IPS DF 19.7 (cell line): ENCODE data around the gene HMGN4.
"Not testable (repeated sequence)": the region's sequence is repeated elsewhere in the genome, so short reads cannot be mapped to it uniquely, and the experiment has no call there.

ENCODE experiments used
- DNase-seq: peaks from one replicate; pipeline ENCODE4 v3.0.0-alpha.2; 2013; ENCODE audit warnings: low read depth, low spot score

The HMGN4 gene

DNA sequence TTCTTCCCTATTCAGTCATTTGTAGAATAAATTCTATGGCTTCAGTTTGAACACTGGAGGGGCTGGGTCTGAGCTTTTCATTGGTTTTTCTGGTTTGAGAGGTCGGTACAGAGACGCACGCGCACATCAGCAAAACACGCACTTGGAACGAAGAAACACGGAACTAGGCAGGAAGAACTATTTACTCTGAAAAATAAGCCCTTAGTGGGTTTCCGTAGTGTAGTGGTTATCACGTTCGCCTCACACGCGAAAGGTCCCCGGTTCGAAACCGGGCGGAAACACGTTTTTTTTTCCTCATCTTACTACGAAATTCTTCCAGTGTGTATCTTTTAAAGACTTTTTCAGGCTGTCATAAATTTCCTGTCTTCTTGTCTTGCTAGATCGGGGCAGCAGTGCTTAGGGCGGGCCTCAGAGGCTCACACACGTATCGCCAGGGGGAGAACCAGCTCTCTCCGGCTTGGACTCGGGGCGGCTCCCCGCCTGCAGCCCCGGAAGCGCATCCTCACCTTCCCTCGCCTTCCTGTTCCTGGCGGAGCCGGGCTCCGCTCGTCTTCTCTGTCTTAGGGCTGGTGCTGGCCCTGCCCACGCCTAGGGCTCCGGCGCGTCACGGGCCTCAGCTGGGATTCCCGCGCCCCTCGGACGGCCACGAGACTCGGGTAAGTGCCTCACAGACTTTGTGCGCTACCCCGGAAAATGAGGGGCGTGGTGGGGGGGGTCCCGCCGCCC, at the start of gene HMGN4:
TSS of gene HMGN4 (plus strand) at position 521 of the 726 bp plus-strand sequence. CDS start 6,841 bp downstream, outside the sequence.
- DNase-seq: no peak

DNA sequence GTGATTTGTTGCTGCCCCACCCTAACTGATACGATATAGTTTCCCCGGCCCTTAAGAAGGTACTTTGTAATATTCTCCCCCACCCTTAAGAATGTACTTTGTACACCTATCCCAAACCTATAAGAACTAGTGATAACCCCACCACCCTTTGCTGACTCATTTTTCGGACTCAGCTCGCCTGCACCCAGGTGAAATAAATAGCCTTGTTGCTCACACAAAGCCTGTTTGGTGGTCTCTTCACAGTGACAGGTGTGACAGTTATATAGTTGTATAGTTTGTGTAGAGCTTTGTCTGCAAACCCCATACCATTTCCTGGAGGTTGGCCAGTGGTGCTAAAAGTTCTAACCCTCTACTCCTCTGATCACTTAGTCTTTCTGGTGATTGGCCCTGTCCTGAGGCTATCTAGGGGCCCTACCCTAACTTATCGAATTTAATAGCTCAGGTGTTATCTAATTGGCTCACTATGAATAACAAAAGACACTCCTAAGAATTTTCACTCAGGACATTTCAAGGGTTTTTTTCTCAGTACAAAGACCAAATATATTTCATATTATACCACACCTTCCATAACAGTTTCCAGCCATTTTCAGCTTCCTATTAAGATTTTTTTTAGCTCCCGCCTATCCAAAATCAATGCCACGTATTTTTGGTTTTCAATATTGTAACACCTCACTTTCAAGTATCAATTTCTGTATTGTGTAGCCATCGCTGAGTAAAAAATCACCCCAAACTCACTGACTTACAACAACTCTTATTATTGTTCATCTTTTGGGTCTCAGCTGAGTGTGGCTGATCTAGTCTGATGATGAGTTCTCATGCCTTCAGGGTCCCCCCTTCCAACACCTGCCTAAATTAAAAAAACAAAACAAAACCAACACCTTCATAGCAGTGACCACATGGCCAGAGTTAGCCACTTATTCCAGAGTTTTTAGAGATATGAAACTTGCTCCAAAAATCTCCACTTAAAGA, 47.9 kb upstream of the HMGN4 start:
- DNase-seq: no peak

DNA sequence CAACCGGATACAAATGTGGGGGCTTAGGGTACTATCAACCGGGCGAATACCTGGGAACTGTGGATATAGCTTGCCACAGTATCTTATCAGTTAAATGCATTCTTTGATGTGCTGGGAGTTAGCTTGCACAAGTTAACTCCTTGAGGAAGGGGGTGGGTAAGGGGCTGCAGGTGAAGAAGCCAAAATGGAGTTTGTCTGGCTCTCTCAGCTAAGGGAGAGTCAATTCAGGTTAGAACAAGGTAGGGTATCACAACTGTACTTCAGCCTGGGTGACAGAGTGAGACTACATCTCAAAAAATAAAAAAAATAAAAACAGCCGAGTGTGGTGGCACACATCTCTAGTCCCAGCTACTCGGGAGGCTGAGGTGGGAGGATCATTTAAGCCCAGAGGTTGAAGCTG, 46.6 kb upstream of the HMGN4 start:
- DNase-seq: no peak

- no peak for DNase-seq
Observed at GRCh38 chr6:26493258-26493657, 44.9 kb upstream of the HMGN4 start.

DNA sequence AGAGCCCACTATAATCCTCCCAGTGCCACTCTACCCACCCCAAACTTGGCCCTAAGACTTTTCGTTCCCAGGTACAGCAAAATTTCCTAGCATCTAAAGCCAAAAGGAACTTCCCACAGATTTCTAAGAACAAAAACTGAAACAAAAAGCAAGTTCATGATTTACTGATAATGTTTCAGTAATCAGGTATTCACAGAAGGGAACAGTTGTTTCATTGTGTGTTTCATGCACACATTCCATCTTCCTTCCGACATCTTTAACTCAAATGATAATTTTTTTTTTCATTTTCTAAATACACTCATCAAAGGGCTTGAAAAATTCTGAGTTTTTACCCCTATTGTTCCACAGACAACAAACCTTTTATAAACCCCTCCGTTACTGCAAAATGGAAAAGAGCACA, 44.0 kb upstream of the HMGN4 start:
- no peak for DNase-seq

DNA sequence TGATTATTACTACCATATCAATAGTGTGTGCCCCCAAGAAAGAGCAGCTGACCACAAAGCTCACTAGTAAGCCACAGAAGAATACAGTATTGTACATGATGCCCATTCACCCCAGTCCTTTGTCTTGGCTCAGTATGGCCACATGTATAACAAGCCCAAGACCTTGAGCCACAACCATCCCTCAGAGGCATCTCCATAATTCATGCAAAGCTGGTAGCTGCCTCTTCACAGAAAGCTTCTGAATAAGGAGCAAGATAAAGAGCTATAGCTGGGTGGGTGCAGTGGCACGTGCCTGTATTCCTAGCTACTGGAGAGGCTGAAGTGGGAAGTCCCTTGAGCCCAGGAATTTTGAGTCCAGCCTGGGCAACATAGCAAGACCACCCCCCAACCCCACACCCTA, 42.9 kb upstream of the HMGN4 start:
- no peak for DNase-seq

- no peak for DNase-seq
Observed at GRCh38 chr6:26497610-26498009, 40.6 kb upstream of the HMGN4 start.

DNA sequence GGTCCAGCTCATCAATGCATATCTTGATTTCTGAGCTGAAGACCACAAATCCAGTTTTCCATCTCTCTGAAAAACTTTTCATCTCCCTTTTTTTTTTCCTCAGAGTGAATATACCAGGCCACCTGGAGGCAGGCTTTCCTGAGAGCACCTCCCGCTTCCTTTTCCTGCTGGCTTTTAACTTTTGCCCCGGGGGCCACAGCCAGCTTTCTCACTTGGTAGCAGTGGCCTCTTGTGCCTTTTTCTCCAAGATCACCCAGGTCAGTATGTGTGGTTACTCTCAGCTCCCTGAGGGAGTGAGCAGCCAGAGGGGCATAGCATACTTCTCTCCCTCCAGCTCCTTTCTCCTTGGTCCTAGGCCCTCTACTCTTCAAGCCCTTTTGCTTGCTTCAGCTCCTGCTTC, 38.1 kb upstream of the HMGN4 start, which contains the start of gene BTN1A1:
TSS of gene BTN1A1 (plus strand) at position 202 of the 400 bp plus-strand sequence. CDS start 984 bp downstream, outside the sequence.
- no peak for DNase-seq

DNA sequence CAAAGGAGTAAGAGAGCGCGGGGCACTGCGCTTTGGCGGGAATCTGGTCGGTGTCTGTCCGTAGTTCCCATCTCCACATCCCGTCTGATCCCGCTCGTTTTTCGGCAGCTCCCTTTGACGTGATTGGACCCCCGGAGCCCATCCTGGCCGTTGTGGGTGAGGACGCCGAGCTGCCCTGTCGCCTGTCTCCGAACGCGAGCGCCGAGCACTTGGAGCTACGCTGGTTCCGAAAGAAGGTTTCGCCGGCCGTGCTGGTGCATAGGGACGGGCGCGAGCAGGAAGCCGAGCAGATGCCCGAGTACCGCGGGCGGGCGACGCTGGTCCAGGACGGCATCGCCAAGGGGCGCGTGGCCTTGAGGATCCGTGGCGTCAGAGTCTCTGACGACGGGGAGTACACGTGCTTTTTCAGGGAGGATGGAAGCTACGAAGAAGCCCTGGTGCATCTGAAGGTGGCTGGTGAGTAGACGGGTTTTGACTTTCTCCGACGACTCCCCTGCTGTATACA, 36.6 kb upstream of the HMGN4 start:
- no peak for DNase-seq

- DNase-seq: no peak
Observed at GRCh38 chr6:26502165-26502564, 36.0 kb upstream of the HMGN4 start.

- no peak for DNase-seq
Observed at GRCh38 chr6:26502626-26503025, 35.5 kb upstream of the HMGN4 start.

DNA sequence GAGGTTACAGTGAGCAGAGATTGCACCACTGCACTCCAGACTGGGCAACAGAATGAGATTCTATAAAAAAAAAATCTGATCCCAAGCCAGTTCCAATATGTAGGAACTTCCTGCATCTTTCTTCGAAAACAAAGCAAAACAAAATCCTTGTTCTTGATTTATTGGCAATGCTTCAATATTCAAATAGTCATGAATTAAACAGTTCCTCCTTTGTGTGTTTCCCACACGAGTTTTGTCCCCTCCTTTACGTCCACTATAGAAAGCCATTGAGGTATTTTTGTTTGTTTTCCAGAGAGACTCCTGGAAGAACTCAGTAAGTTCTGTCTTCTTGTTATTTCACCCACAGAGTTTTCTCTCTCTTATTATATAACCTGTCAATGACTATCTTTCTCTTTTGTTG, 30.5 kb upstream of the HMGN4 start:
- DNase-seq: no peak

GRCh38 chr6:26511033-26511432, 27.1 kb upstream of the HMGN4 start:
- not testable (repeated sequence) for DNase-seq

DNA sequence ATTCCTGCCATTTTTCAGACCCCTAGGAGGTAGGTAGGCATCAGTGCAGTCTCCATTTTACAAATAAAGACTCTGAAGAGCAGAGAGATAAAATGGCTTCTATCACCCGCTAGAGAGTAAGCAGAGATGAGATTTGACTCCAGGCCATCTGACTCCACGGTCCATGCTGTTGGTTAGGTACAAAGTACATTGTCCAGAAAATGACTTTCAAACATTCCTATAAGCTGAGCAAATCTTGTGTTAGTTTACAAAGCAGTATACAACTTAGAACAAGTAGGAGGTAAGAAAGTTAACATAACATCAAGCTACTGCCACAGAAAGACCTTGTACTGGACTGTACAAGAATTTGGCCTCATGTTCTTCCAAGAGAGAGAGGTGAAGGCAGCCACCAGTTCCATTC, 23.2 kb upstream of the HMGN4 start:
- no peak for DNase-seq

DNA sequence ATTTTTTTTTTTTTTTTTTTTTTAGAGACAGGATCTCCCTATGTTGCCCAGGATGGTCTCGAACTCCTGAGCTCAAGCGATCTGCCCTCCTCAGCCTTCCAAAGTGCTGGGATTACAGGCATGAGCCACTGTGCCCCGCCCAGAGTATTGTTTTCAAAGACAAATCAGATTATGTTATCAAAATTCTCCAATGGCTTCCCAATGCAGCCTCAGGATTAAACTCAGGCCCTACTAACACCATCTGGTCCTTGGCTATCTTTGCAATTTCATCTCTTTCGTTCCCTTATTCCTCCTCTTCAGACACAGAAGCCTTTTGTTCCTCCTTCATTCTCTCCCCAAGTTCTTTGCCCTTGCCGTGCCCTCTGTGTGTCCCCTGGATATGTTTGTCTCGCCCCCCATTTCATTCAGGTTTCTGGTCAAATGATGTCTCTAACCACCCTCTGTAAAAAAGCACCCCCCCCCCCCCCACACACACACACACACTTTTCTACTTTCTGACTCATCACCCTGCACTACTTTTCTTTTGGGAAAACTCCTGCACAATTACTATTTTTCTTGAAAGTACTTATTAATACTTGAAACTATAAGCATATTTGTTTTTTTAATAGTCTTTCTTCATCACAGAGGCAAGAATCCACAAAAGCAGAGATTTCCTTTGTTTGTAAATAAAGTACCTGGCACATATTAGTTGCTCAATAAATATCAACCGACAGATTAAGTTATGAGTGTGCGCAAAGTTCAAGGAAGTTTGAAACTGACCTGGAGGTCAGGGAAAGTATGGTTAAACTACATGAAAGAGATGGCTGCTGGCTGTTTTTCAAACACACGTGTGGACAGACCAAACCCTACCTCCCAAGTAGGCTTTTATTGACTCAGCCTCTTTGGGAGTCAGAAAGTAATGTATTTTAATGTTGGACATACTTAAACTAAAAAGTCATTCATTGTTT, 21.4 kb upstream of the HMGN4 start:
- no peak for DNase-seq

DNA sequence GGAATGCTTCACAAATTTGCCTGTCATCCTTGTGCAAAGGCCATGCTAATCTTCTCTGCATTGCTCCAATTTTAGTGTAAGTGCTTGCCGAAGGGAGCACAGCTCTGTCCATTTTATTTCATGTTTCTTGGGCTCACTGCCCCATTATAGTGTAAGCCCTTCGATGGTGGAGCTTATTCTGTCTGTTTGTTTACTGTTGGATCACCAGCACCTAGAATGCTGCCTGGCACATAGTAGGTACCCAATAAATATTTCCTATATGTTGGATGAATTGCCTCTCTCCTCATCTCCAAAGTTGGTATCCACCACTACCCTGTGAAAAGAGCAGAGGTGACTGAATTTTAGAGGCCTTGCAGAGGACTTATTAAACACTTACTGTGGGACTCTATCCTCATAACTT, 18.8 kb upstream of the HMGN4 start:
- no peak for DNase-seq

DNA sequence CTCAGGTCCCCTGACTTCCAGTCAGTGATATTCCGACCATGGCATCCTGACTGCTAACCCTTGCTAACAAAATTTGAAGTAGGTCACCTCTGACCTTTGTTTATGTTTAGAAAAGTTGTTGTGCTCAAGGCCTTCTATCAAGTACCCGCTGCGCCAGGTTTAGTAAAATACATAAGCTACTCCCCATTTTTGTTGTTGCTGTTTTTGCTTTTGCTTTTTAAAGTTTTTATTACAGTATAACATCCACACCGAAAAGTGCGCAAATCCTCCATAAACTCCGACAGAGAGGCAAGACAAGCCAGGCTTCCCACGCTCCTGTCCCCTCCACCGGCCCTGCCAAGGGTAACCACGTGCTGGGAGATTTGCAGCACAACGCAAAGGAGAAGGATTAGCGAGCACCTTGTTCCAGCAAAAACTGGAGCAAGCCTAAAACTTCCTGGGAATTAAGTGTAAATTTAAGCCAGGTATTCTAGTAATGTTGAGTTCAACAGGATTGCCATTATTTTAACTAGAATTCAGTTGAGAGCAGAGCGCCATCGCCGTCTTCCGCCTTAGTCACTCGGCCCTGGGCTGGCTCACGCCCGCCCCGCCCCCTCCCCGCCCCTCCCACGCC, 17.8 kb upstream of the HMGN4 start:
- DNase-seq: no peak

DNA sequence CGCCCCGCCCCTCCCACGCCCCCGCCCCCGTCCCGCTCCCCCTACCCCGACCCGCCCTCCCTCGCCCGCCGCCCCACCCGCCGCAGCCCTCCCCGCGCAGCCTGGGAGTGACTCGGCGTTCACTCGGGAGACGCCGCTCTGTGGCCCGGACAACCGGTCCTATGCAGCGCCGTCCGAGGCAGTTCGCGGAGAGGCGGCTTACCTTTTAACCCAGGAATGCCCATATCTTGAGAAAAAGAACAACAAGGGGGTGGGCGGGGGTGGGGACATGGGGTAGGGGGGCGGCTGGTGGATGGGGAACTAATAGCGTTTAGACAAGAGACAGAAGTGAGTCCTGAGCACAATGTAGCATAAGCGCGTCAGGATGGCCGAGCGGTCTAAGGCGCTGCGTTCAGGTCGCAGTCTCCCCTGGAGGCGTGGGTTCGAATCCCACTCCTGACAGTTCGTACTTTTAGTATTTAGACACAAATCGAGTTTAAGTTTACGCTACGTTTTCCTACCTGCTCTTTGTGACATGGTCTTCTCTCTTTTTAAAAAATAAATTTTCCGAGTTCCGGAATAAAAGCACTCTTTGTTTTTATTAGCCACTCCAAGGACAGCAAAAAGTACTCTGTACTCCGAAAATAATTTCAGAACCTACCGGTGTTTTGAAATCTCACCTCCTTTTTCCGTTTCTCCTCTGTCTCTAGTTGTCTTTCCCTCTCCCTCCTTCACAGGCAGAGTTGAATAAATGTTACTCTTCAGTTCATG, 17.1 kb upstream of the HMGN4 start:
- no peak for DNase-seq

- DNase-seq: no peak
Observed at GRCh38 chr6:26521600-26522391, 16.4 kb upstream of the HMGN4 start.
